Measurements from ENCODE around the gene A4GALT.

The A4GALT gene

GRCh38 chr22:42661985-42662831, 58.5 kb downstream of the A4GALT start:
- TF ChIP-seq FOXM1 (IDR thresholded peaks at IDR 0.05; ENCODE audit: borderline replicate concordance) = no peak
- no peak for TF ChIP-seq TARDBP (IDR thresholded peaks at IDR 0.05)
- TF ChIP-seq ARNT (IDR thresholded peaks at IDR 0.05) = no peak
- TF ChIP-seq NFRKB (IDR thresholded peaks at IDR 0.05) = no peak
- no peak for TF ChIP-seq FOXA1 (IDR thresholded peaks at IDR 0.05)
- peak; percentile 24; the same call in 1 of the 2 replicates for TF ChIP-seq L3MBTL2 (conservative IDR thresholded peaks at IDR 0.05)
- POLR2A ChIA-PET = interaction anchor here (1.8 kb wide), 1 partner anchor 48 kb away, joined by 4 read pairs; the partner anchor contains the start of gene POLDIP3
- DNase-seq (ENCODE audit: extremely low spot score) = peak; percentile 90
- CTCF ChIA-PET = no interaction called here

- POLR2A ChIA-PET = no interaction called here
- CTCF ChIA-PET = interaction anchor here (0.6 kb wide), 1 partner anchor 115 kb away, joined by 3 read pairs; no protein-coding TSS in a partner anchor
- TF ChIP-seq CTBP1 (IDR thresholded peaks at IDR 0.05; ENCODE audit: borderline replicate concordance) (no peak), LEF1 (IDR thresholded peaks at IDR 0.05; ENCODE audit: borderline replicate concordance) (no peak), FOXA1 (IDR thresholded peaks at IDR 0.05) (no peak), FOXM1 (IDR thresholded peaks at IDR 0.05; ENCODE audit: borderline replicate concordance) (no peak), PKNOX1 (IDR thresholded peaks at IDR 0.05) (no peak), BHLHE40 (IDR thresholded peaks at IDR 0.05; ENCODE audit: borderline replicate concordance) (no peak), ELF4 (IDR thresholded peaks at IDR 0.05) (no peak), FOXK2 (IDR thresholded peaks at IDR 0.05) (no peak), HDGF (IDR thresholded peaks at IDR 0.05; ENCODE audit: borderline replicate concordance) (no peak), SUZ12 (IDR thresholded peaks at IDR 0.05) (no peak), ZNF384 (IDR thresholded peaks at IDR 0.05) (no peak)
- DNase-seq (ENCODE audit: extremely low spot score) = no peak
Measured at GRCh38 chr22:42656578-42656977, 64.1 kb downstream of the A4GALT start.

GRCh38 chr22:42655693-42656092, 65.0 kb downstream of the A4GALT start:
- no peak for TF ChIP-seq SP1 (IDR thresholded peaks at IDR 0.05)
- CTCF ChIA-PET = no interaction called here

GRCh38 chr22:42654436-42655073, 66.1 kb downstream of the A4GALT start:
- CTCF ChIA-PET = interaction anchor here (0.6 to 1.1 kb wide), 2 partner anchors 33 to 213 kb away, joined by 3 to 5 read pairs; no protein-coding TSS in a partner anchor
- DNase-seq (ENCODE audit: extremely low spot score) = peak; percentile 3
- TF ChIP-seq BHLHE40 (IDR thresholded peaks at IDR 0.05; ENCODE audit: borderline replicate concordance) (no peak), SP1 (IDR thresholded peaks at IDR 0.05) (no peak), L3MBTL2 (conservative IDR thresholded peaks at IDR 0.05) (no peak), FOXM1 (IDR thresholded peaks at IDR 0.05; ENCODE audit: borderline replicate concordance) (no peak), FOXA1 (IDR thresholded peaks at IDR 0.05) (no peak)
- POLR2A ChIA-PET = interaction anchor here (1.2 kb wide), 1 partner anchor 39 kb away, joined by 3 read pairs; the partner anchor contains the start of gene POLDIP3

More at GRCh38 chr22:42655693-42656092, 65.0 kb downstream of the A4GALT start:
- POLR2A ChIA-PET = interaction anchor here (0.6 to 0.7 kb wide), 2 partner anchors 9 to 199 kb away, joined by 3 to 4 read pairs; no protein-coding TSS in a partner anchor
- no peak for DNase-seq (ENCODE audit: extremely low spot score)

- CTCF ChIA-PET = interaction anchor here (1.1 kb wide), 1 partner anchor 214 kb away, joined by 3 read pairs; no protein-coding TSS in a partner anchor
- TF ChIP-seq HDGF (IDR thresholded peaks at IDR 0.05; ENCODE audit: borderline replicate concordance) (no peak), SUZ12 (IDR thresholded peaks at IDR 0.05) (no peak)
- no peak for DNase-seq (ENCODE audit: extremely low spot score)
- POLR2A ChIA-PET = interaction anchor here (1.2 kb wide), 1 partner anchor 39 kb away, joined by 3 read pairs; the partner anchor contains the start of gene POLDIP3
Measured at GRCh38 chr22:42653999-42654398, 66.7 kb downstream of the A4GALT start.

- POLR2A ChIA-PET = interaction anchor here (3.5 kb wide), 1 partner anchor 36 kb away, joined by 24 read pairs; the partner anchor contains the start of gene POLDIP3
- CTCF ChIA-PET = interaction anchor here (0.7 kb wide), 2 partner anchors 14 to 113 kb away, joined by 3 to 7 read pairs; no protein-coding TSS in a partner anchor
- TF ChIP-seq FOXK2 (IDR thresholded peaks at IDR 0.05) = no peak
- no peak for TF ChIP-seq HDGF (IDR thresholded peaks at IDR 0.05; ENCODE audit: borderline replicate concordance)
- DNase-seq (ENCODE audit: extremely low spot score) = no peak
Measured at GRCh38 chr22:42651134-42651533, 69.5 kb downstream of the A4GALT start.

GRCh38 chr22:42649246-42650099, 71.2 kb downstream of the A4GALT start, which contains the start of gene CYB5R3:
Gene CYB5R3 (minus strand): TSS chr22:42649392. CDS start chr22:42649315, 77 bp downstream.
- peak; percentile 95 for DNase-seq (ENCODE audit: extremely low spot score)
- no peak for TF ChIP-seq BHLHE40 (IDR thresholded peaks at IDR 0.05; ENCODE audit: borderline replicate concordance)
- TF ChIP-seq PKNOX1 (IDR thresholded peaks at IDR 0.05) = no peak
- ChIA-PET POLR2A (interaction anchor here (0.8 to 3.8 kb wide), 10 partner anchors 11 to 538 kb away, joined by 3 to 24 read pairs (median 4); partner anchors contain the start of genes ATP5MGL and POLDIP3), CTCF (interaction anchor here (1.1 kb wide), 1 partner anchor 26 kb away, joined by 3 read pairs; no protein-coding TSS in a partner anchor)

Data from HEK293T (cell line).